WTC11 (cell line): ENCODE data around the gene SH3PXD2A. TPM values are rescaled to one million over a fixed set of nuclear protein-coding genes. Genes with fewer than 3 reads are reported as not detected.

Source experiments
- ATAC-seq: fragments of 200-7000 bp; cut with Tn5 transposase; 2 replicates; pipeline ENCODE4 v1.10.0; 2021; ENCODE audit warnings: mild to moderate bottlenecking, moderate library complexity
- CTCF ChIA-PET: fragments of 300-600 bp; sonication (Branson Sonifier 250); formaldehyde crosslinking; loops from one replicate; lab custom pipeline; 2021; ENCODE audit warnings: antibody characterized with exemption; lab: Charles Lee
- POLR2A ChIA-PET: fragments of 350-600 bp; sonication (Branson Sonifier 250); formaldehyde crosslinking; loops from one replicate; lab custom pipeline; 2021; ENCODE audit warnings: antibody characterized with exemption; lab: Charles Lee
- DNase-seq: peaks from one replicate; pipeline ENCODE4 v3.0.0; 2021; ENCODE audit warnings: low spot score
- H3K27ac Mint-ChIP-seq: 2 replicates; pipeline ENCODE4 v1.8.0; 2021; ENCODE audit warnings: mixed read lengths
- H3K27me3 Mint-ChIP-seq: 2 replicates; pipeline ENCODE4 v1.8.0; 2021; ENCODE audit warnings: low read depth, mild to moderate bottlenecking, moderate library complexity, mixed read lengths
- H3K36me3 Mint-ChIP-seq: 2 replicates; pipeline ENCODE4 v1.8.0; 2021; ENCODE audit warnings: mixed read lengths
- H3K4me1 Mint-ChIP-seq: 2 replicates; pipeline ENCODE4 v1.8.0; 2022; ENCODE audit warnings: mixed read lengths
- H3K4me3 Mint-ChIP-seq: 2 replicates; pipeline ENCODE4 v1.8.0; 2021; ENCODE audit warnings: mild to moderate bottlenecking, moderate library complexity, mixed read lengths
- H3K9me3 Mint-ChIP-seq: 2 replicates; pipeline ENCODE4 v1.8.0; 2021; ENCODE audit warnings: mixed read lengths
- ATF1 ChIP-seq: sonication (generic); formaldehyde crosslinking; IDR thresholded peaks from 2 replicates; pipeline ENCODE4 v1.8.1; 2023; ENCODE audit warnings: mild to moderate bottlenecking, moderate library complexity, missing genetic modification reagents
- FOXP1 ChIP-seq: sonication (generic); formaldehyde crosslinking; IDR thresholded peaks from 2 replicates; pipeline ENCODE4 v1.8.0; 2022; ENCODE audit warnings: missing genetic modification reagents, mild to moderate bottlenecking, moderate library complexity, borderline replicate concordance
- GABPB1 ChIP-seq: sonication (generic); formaldehyde crosslinking; IDR thresholded peaks from 2 replicates; pipeline ENCODE4 v1.8.1; 2023; ENCODE audit warnings: mild to moderate bottlenecking, missing genetic modification reagents
- JUN ChIP-seq: sonication (generic); formaldehyde crosslinking; IDR thresholded peaks from 2 replicates; pipeline ENCODE4 v1.8.0; 2023; ENCODE audit warnings: mild to moderate bottlenecking, missing genetic modification reagents
- KAT7 ChIP-seq: sonication (generic); formaldehyde crosslinking; IDR thresholded peaks from 2 replicates; pipeline ENCODE4 v1.8.1; 2023; ENCODE audit warnings: missing genetic modification reagents, mild to moderate bottlenecking, borderline replicate concordance
- NFE2L1 ChIP-seq: sonication (generic); formaldehyde crosslinking; IDR thresholded peaks from 2 replicates; pipeline ENCODE4 v1.8.1; 2023; ENCODE audit warnings: missing genetic modification reagents
- NR2C2 ChIP-seq: sonication (generic); formaldehyde crosslinking; IDR thresholded peaks from 2 replicates; pipeline ENCODE4 v1.8.0; 2022; ENCODE audit warnings: mild to moderate bottlenecking, missing genetic modification reagents
- PRRX2 ChIP-seq: fragments of 250-450 bp; sonication (Bioruptor Pico); IDR thresholded peaks from 2 replicates; pipeline ENCODE4 v1.8.0; 2021; ENCODE audit warnings: mild to moderate bottlenecking
- SMAD4 ChIP-seq: sonication (generic); formaldehyde crosslinking; IDR thresholded peaks from 2 replicates; pipeline ENCODE4 v1.8.0; 2022; ENCODE audit warnings: mild to moderate bottlenecking, missing genetic modification reagents
- SP1 ChIP-seq: sonication (generic); formaldehyde crosslinking; conservative IDR thresholded peaks from 2 replicates; pipeline ENCODE4 v1.8.1; 2022; ENCODE audit warnings: missing genetic modification reagents
- ZNF671 ChIP-seq: fragments of 250-450 bp; sonication (Bioruptor Pico); IDR thresholded peaks from 2 replicates; pipeline ENCODE4 v1.8.0; 2021; ENCODE audit warnings: mild to moderate bottlenecking
- total RNA-seq: library from RNA; stranded (reverse); gene quantifications from 3 replicates; pipeline ENCODE4 v1.2.3, GENCODE V29; 2021
- TF ChIP-seq, protein P1 (sequence below): fragments of 250-450 bp; sonication (Bioruptor Pico); IDR thresholded peaks from 2 replicates; pipeline ENCODE4 v1.9.0; 2021; ENCODE audit warnings: moderate library complexity, mild to moderate bottlenecking, inconsistent platforms, borderline replicate concordance
- TF ChIP-seq, protein P2 (sequence below): sonication (generic); formaldehyde crosslinking; IDR thresholded peaks from 2 replicates; pipeline ENCODE4 v1.8.0; 2022; ENCODE audit warnings: mild to moderate bottlenecking, missing genetic modification reagents
- TF ChIP-seq, protein P3 (sequence below): sonication (generic); formaldehyde crosslinking; IDR thresholded peaks from 2 replicates; pipeline ENCODE4 v1.8.1; 2022; ENCODE audit warnings: missing genetic modification reagents, borderline replicate concordance
- TF ChIP-seq, protein P4 (sequence below): sonication (generic); formaldehyde crosslinking; IDR thresholded peaks from 2 replicates; pipeline ENCODE4 v1.8.1; 2022; ENCODE audit warnings: mild to moderate bottlenecking, moderate library complexity, missing genetic modification reagents
- TF ChIP-seq, protein P5 (sequence below): sonication (generic); formaldehyde crosslinking; IDR thresholded peaks from 2 replicates; pipeline ENCODE4 v1.8.1; 2023; ENCODE audit warnings: mild to moderate bottlenecking, missing genetic modification reagents, moderate library complexity
- TF ChIP-seq, protein P6 (sequence below): sonication (generic); formaldehyde crosslinking; IDR thresholded peaks from 2 replicates; pipeline ENCODE4 v1.8.0; 2023; ENCODE audit warnings: missing genetic modification reagents, mild to moderate bottlenecking, borderline replicate concordance
- TF ChIP-seq, protein P7 (sequence below): sonication (generic); formaldehyde crosslinking; IDR thresholded peaks from 2 replicates; pipeline ENCODE4 v1.8.0; 2023; ENCODE audit warnings: mild to moderate bottlenecking, missing genetic modification reagents
- TF ChIP-seq, protein P8 (sequence below): fragments of 200-600 bp; IDR thresholded peaks from 2 replicates; pipeline ENCODE4 v1.8.0; 2022; ENCODE audit warnings: antibody characterized with exemption

The SH3PXD2A gene
- total RNA-seq, 1 experiment from 2014 or later, result 15.7 TPM

DNA sequence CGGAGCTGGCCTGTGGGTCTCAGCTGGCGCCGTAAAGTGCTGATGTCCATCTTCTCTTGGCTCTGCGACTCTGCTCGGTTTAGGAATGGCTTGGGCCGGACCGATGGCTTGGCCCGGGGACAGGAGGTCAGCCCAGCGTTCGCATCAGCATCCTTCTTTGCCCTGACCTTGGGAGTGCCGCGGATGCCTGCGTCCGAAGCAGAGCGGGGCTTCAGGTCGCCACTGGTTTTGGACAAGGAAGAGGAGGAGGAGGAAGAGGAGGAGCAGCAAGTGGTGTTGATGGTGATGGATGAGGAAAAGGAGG lies 252.6 kb downstream of the SH3PXD2A start:
- no peak overlapping the region for H3K27ac Mint-ChIP-seq
- CTCF ChIA-PET, result interaction anchor here (1.1 to 1.3 kb wide), 2 partner anchors 63 to 83 kb away, joined by 4 to 5 read pairs; no protein-coding TSS in a partner anchor
- TF ChIP-seq, protein P1, sequence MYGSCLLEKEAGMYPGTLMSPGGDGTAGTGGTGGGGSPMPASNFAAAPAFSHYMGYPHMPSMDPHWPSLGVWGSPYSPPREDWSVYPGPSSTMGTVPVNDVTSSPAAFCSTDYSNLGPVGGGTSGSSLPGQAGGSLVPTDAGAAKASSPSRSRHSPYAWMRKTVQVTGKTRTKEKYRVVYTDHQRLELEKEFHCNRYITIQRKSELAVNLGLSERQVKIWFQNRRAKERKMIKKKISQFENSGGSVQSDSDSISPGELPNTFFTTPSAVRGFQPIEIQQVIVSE (CRISPR knock-in tag), result no peak
- TF ChIP-seq JUN (CRISPR knock-in tag) (no peak), KAT7 (CRISPR knock-in tag) (no peak), PRRX2 (CRISPR knock-in tag) (no peak), SP1 (CRISPR knock-in tag) (no peak), ATF1 (CRISPR knock-in tag) (no peak), GABPB1 (no peak), FOXP1 (CRISPR knock-in tag) (no peak), SMAD4 (CRISPR knock-in tag) (no peak)
- TF ChIP-seq, protein P2, sequence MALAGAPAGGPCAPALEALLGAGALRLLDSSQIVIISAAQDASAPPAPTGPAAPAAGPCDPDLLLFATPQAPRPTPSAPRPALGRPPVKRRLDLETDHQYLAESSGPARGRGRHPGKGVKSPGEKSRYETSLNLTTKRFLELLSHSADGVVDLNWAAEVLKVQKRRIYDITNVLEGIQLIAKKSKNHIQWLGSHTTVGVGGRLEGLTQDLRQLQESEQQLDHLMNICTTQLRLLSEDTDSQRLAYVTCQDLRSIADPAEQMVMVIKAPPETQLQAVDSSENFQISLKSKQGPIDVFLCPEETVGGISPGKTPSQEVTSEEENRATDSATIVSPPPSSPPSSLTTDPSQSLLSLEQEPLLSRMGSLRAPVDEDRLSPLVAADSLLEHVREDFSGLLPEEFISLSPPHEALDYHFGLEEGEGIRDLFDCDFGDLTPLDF (CRISPR knock-in tag), result no peak
- TF ChIP-seq, protein P3, sequence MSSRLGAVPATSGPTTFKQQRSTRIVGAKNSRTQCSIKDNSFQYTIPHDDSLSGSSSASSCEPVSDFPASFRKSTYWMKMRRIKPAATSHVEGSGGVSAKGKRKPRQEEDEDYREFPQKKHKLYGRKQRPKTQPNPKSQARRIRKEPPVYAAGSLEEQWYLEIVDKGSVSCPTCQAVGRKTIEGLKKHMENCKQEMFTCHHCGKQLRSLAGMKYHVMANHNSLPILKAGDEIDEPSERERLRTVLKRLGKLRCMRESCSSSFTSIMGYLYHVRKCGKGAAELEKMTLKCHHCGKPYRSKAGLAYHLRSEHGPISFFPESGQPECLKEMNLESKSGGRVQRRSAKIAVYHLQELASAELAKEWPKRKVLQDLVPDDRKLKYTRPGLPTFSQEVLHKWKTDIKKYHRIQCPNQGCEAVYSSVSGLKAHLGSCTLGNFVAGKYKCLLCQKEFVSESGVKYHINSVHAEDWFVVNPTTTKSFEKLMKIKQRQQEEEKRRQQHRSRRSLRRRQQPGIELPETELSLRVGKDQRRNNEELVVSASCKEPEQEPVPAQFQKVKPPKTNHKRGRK, result no peak
- TF ChIP-seq, protein P4, sequence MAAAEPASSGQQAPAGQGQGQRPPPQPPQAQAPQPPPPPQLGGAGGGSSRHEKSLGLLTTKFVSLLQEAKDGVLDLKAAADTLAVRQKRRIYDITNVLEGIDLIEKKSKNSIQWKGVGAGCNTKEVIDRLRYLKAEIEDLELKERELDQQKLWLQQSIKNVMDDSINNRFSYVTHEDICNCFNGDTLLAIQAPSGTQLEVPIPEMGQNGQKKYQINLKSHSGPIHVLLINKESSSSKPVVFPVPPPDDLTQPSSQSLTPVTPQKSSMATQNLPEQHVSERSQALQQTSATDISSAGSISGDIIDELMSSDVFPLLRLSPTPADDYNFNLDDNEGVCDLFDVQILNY (CRISPR knock-in tag), result no peak
- TF ChIP-seq, protein P5, sequence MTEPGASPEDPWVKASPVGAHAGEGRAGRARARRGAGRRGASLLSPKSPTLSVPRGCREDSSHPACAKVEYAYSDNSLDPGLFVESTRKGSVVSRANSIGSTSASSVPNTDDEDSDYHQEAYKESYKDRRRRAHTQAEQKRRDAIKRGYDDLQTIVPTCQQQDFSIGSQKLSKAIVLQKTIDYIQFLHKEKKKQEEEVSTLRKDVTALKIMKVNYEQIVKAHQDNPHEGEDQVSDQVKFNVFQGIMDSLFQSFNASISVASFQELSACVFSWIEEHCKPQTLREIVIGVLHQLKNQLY, result no peak
- TF ChIP-seq, protein P6, sequence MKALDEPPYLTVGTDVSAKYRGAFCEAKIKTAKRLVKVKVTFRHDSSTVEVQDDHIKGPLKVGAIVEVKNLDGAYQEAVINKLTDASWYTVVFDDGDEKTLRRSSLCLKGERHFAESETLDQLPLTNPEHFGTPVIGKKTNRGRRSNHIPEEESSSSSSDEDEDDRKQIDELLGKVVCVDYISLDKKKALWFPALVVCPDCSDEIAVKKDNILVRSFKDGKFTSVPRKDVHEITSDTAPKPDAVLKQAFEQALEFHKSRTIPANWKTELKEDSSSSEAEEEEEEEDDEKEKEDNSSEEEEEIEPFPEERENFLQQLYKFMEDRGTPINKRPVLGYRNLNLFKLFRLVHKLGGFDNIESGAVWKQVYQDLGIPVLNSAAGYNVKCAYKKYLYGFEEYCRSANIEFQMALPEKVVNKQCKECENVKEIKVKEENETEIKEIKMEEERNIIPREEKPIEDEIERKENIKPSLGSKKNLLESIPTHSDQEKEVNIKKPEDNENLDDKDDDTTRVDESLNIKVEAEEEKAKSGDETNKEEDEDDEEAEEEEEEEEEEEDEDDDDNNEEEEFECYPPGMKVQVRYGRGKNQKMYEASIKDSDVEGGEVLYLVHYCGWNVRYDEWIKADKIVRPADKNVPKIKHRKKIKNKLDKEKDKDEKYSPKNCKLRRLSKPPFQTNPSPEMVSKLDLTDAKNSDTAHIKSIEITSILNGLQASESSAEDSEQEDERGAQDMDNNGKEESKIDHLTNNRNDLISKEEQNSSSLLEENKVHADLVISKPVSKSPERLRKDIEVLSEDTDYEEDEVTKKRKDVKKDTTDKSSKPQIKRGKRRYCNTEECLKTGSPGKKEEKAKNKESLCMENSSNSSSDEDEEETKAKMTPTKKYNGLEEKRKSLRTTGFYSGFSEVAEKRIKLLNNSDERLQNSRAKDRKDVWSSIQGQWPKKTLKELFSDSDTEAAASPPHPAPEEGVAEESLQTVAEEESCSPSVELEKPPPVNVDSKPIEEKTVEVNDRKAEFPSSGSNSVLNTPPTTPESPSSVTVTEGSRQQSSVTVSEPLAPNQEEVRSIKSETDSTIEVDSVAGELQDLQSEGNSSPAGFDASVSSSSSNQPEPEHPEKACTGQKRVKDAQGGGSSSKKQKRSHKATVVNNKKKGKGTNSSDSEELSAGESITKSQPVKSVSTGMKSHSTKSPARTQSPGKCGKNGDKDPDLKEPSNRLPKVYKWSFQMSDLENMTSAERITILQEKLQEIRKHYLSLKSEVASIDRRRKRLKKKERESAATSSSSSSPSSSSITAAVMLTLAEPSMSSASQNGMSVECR (CRISPR knock-in tag), result no peak

DNA sequence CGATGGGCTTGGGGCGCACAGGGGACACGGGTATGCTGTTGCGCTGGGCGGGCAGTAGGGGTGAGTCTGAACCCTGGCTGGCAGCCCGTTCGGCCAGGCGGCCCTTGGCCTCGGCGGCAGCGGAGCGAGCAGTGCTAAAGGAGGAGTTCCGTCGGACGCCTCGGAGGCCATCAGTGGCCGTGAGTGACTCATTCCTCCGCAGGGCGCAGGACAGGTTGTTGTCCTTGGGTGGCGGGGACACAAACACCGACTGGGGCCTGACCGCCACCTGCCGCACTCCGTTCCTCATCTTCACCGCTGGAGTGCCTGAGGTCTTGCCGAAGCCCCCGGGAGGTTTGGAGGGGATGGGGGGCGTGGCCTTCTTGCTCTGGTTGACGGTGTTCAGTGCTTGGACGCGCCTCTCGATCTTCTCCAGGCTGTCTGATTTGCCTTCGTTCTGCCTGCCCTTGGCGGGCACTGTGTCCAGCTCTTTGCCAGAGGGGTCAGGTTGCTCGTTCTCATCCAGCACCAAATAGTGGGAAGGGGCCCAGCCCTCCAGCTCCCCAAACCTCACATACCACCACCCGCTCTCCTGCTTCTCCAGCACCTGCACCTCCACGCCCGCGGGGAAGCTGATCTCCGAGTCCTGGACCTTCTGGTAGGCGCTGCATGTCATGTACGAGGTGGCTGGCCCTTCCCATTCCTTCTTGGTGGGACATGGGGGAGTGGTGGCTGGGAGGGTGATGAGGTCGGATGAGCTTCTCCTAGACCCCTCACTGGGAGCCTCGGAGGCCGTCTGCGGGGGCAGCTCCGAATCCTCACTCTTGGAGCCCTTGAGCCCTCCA lies 253.1 kb downstream of the SH3PXD2A start:
- no peak overlapping the region; the same call in 1 of the 2 replicates for H3K27ac Mint-ChIP-seq
- H3K27me3 Mint-ChIP-seq, result peaks cover 9% of the 10 kb centered on the region
- ChIA-PET CTCF (interaction anchor here (1.1 to 1.6 kb wide), 4 partner anchors 64 to 111 kb away, joined by 3 to 5 read pairs (median 4); no protein-coding TSS in a partner anchor), POLR2A (no interaction called here)
- peaks cover 6% of the 10 kb centered on the region for H3K4me1 Mint-ChIP-seq
- H3K36me3 Mint-ChIP-seq, result peaks cover 13% of the 10 kb centered on the region
- DNase-seq, result no peak
- no peak overlapping the region for H3K4me3 Mint-ChIP-seq
- TF ChIP-seq, protein P7, sequence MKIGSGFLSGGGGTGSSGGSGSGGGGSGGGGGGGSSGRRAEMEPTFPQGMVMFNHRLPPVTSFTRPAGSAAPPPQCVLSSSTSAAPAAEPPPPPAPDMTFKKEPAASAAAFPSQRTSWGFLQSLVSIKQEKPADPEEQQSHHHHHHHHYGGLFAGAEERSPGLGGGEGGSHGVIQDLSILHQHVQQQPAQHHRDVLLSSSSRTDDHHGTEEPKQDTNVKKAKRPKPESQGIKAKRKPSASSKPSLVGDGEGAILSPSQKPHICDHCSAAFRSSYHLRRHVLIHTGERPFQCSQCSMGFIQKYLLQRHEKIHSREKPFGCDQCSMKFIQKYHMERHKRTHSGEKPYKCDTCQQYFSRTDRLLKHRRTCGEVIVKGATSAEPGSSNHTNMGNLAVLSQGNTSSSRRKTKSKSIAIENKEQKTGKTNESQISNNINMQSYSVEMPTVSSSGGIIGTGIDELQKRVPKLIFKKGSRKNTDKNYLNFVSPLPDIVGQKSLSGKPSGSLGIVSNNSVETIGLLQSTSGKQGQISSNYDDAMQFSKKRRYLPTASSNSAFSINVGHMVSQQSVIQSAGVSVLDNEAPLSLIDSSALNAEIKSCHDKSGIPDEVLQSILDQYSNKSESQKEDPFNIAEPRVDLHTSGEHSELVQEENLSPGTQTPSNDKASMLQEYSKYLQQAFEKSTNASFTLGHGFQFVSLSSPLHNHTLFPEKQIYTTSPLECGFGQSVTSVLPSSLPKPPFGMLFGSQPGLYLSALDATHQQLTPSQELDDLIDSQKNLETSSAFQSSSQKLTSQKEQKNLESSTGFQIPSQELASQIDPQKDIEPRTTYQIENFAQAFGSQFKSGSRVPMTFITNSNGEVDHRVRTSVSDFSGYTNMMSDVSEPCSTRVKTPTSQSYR (CRISPR knock-in tag), result no peak
- TF ChIP-seq ZNF671 (CRISPR knock-in tag), result no peak
- TF ChIP-seq NFE2L1 (CRISPR knock-in tag), result no peak
- no peak for TF ChIP-seq NR2C2 (CRISPR knock-in tag)
- TF ChIP-seq, protein P8, sequence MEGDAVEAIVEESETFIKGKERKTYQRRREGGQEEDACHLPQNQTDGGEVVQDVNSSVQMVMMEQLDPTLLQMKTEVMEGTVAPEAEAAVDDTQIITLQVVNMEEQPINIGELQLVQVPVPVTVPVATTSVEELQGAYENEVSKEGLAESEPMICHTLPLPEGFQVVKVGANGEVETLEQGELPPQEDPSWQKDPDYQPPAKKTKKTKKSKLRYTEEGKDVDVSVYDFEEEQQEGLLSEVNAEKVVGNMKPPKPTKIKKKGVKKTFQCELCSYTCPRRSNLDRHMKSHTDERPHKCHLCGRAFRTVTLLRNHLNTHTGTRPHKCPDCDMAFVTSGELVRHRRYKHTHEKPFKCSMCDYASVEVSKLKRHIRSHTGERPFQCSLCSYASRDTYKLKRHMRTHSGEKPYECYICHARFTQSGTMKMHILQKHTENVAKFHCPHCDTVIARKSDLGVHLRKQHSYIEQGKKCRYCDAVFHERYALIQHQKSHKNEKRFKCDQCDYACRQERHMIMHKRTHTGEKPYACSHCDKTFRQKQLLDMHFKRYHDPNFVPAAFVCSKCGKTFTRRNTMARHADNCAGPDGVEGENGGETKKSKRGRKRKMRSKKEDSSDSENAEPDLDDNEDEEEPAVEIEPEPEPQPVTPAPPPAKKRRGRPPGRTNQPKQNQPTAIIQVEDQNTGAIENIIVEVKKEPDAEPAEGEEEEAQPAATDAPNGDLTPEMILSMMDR, result no peak
- peaks cover 5% of the 10 kb centered on the region for H3K9me3 Mint-ChIP-seq
- ATAC-seq, result no peak

More for the DNA sequence above, 252.6 kb downstream of the SH3PXD2A start:
- POLR2A ChIA-PET, result no interaction called here
- ATAC-seq, result no peak
- Mint-ChIP-seq H3K36me3 (peaks cover 16% of the 10 kb centered on the region), H3K4me3 (no peak overlapping the region), H3K4me1 (peaks cover 6% of the 10 kb centered on the region), H3K9me3 (peaks cover 5% of the 10 kb centered on the region), H3K27me3 (peaks cover 9% of the 10 kb centered on the region)
- no peak for DNase-seq
